ENCODE data around the gene ULK4. TPM values are rescaled to one million over a fixed set of nuclear protein-coding genes. Genes with fewer than 3 reads are reported as not detected.

Gene ULK4
- total and polyA plus RNA-seq, 10 donors = 2.0 to 33.3 (median 12.9) TPM

GRCh38 chr3:41424543-41425300, 537.2 kb downstream of the ULK4 start:
- WGBS, 5 donors = 65 to 69% (median 68%) methylated on average over 4 of the region's 4 CpGs
- intact Hi-C loops (cut with DNase I; ENCODE audit: low total_unique reads) = no loop called here
- DNase-seq = no peak

GRCh38 chr3:41419809-41420208, 542.1 kb downstream of the ULK4 start:
- WGBS, 5 donors = 17 to 34% (median 24%) methylated on average over 5 of the region's 5 CpGs
- no peaks in the 10 kb centered on the region for H3K36me3 ChIP-seq
- TF ChIP-seq CTCF (IDR thresholded peaks at IDR 0.05 in 8 of 11, conservative IDR thresholded peaks at IDR 0.05 in 3 of 11) (no peak), POLR2AphosphoS5 (IDR thresholded peaks at IDR 0.05) (no peak), POLR2A (IDR thresholded peaks at IDR 0.05) (no peak)
- H3K9me3 ChIP-seq = peaks cover 0 to under 1% (median 0%) of the 10 kb centered on the region in 8 donors
- DNase-seq = no peak
- H3K4me1 ChIP-seq = peaks cover 0 to 4% (median 0%) of the 10 kb centered on the region in 6 donors
- H3K27me3 ChIP-seq (replicated peaks in 1 of 7) = no peaks in the 10 kb centered on the region
- intact Hi-C loops (cut with DNase I; ENCODE audit: low total_unique reads) = no loop called here
- H3K4me3 ChIP-seq = no peak overlapping the region
- H3K27ac ChIP-seq = no peak overlapping the region

More at GRCh38 chr3:41424543-41425300, 537.2 kb downstream of the ULK4 start:
- no peak overlapping the region for H3K27ac ChIP-seq
- no peaks in the 10 kb centered on the region for H3K36me3 ChIP-seq
- no peak for TF ChIP-seq POLR2A (IDR thresholded peaks at IDR 0.05)
- TF ChIP-seq POLR2AphosphoS5 (IDR thresholded peaks at IDR 0.05) = no peak
- TF ChIP-seq CTCF (IDR thresholded peaks at IDR 0.05 in 8 of 11, conservative IDR thresholded peaks at IDR 0.05 in 3 of 11) = no peak
- peaks cover 0 to 36% (median 24%) of the 10 kb centered on the region in 8 donors for H3K9me3 ChIP-seq
- no peak overlapping the region for H3K4me3 ChIP-seq
- no peaks in the 10 kb centered on the region for H3K27me3 ChIP-seq (replicated peaks in 1 of 7)
- peaks cover 0 to under 1% (median 0%) of the 10 kb centered on the region in 6 donors for H3K4me1 ChIP-seq

- Histone ChIP-seq H3K4me3 (no peak overlapping the region), H3K36me3 (no peaks in the 10 kb centered on the region), H3K4me1 (peaks cover 0 to 4% (median 0%) of the 10 kb centered on the region in 6 donors), H3K27ac (no peak overlapping the region), H3K27me3 (replicated peaks in 1 of 7) (no peaks in the 10 kb centered on the region), H3K9me3 (no peaks in the 10 kb centered on the region)
- no peak for DNase-seq
- no peak for TF ChIP-seq POLR2AphosphoS5 (IDR thresholded peaks at IDR 0.05)
- no peak for TF ChIP-seq POLR2A (IDR thresholded peaks at IDR 0.05)
- TF ChIP-seq CTCF (IDR thresholded peaks at IDR 0.05 in 8 of 11, conservative IDR thresholded peaks at IDR 0.05 in 3 of 11) = no peak
- intact Hi-C loops (cut with DNase I; ENCODE audit: low total_unique reads) = no loop called here
- WGBS, 5 donors = 57 to 64% (median 61%) methylated on average over 7 of the region's 7 CpGs
These were observed 542.8 kb downstream of the ULK4 start for GRCh38 chr3:41418961-41419691.

- TF ChIP-seq CTCF (IDR thresholded peaks at IDR 0.05 in 8 of 11, conservative IDR thresholded peaks at IDR 0.05 in 3 of 11) = no peak
- no peak for TF ChIP-seq POLR2AphosphoS5 (IDR thresholded peaks at IDR 0.05)
- TF ChIP-seq POLR2A (IDR thresholded peaks at IDR 0.05) = no peak
- no peaks in the 10 kb centered on the region for H3K36me3 ChIP-seq
- no peak overlapping the region for H3K4me3 ChIP-seq
- H3K9me3 ChIP-seq = no peaks in the 10 kb centered on the region
- no peaks in the 10 kb centered on the region for H3K27me3 ChIP-seq (replicated peaks in 1 of 7)
- 82 to 91% (median 88%) methylated on average over 3 of the region's 3 CpGs for WGBS, 5 donors
- H3K27ac ChIP-seq = no peak overlapping the region
- intact Hi-C loops (cut with DNase I; ENCODE audit: low total_unique reads) = no loop called here
- H3K4me1 ChIP-seq = peaks cover 0 to 4% (median 0%) of the 10 kb centered on the region in 6 donors
- DNase-seq = no peak
These were observed 544.3 kb downstream of the ULK4 start for GRCh38 chr3:41417574-41417973.

All from spleen (tissue), 11 donors.